Neural cell (in vitro differentiated cells): ENCODE results near the gene CIZ1. TPM values are rescaled to one million over a fixed set of nuclear protein-coding genes. Genes with fewer than 3 reads are reported as not detected.

ENCODE experiments used
- H2AFZ ChIP-seq: fragments of 200-600, 300-800 bp; sonication (generic), shearing (Covaris generic); 2 replicates; pipeline ENCODE4 v1.6.0; 2014; ENCODE audit warnings: low read depth, mild to moderate bottlenecking, antibody characterized with exemption, low read length, moderate library complexity
- H3F3A ChIP-seq: fragments of 200-600 bp; shearing (Covaris generic); 2 replicates; pipeline ENCODE4 v1.6.1; 2016; ENCODE audit warnings: mild to moderate bottlenecking, moderate library complexity, mixed read lengths, antibody characterized with exemption, low read length; ENCODE audit not compliant: insufficient read depth, poor library complexity, severe bottlenecking
- H3K27ac ChIP-seq: fragments of 200-600, 300-800 bp; sonication (generic), shearing (Covaris generic); 2 replicates; pipeline ENCODE4 v1.5.1; 2014; ENCODE audit warnings: mild to moderate bottlenecking, low read length, moderate library complexity
- H3K27me3 ChIP-seq: fragments of 300-800, 200-600 bp; sonication (generic), shearing (Covaris generic); 2 replicates; pipeline ENCODE4 v1.6.0; 2014; ENCODE audit warnings: mild to moderate bottlenecking, low read depth, low read length, moderate library complexity; ENCODE audit not compliant: insufficient read depth
- H3K36me3 ChIP-seq: fragments of 300-800, 200-600 bp; sonication (generic), shearing (Covaris generic); 2 replicates; pipeline ENCODE4 v1.5.1; 2014; ENCODE audit warnings: mild to moderate bottlenecking, antibody characterized with exemption, low read length, moderate library complexity; ENCODE audit not compliant: insufficient read depth
- H3K4me2 ChIP-seq: fragments of 300-800, 200-600 bp; sonication (generic), shearing (Covaris generic); 2 replicates; pipeline ENCODE4 v1.6.0; 2014; ENCODE audit warnings: mild to moderate bottlenecking, low read length
- H3K4me3 ChIP-seq: fragments of 300-800, 200-600 bp; sonication (generic), shearing (Covaris generic); 2 replicates; pipeline ENCODE4 v1.5.1; 2014; ENCODE audit warnings: mild to moderate bottlenecking, low read length, moderate library complexity
- H3K79me2 ChIP-seq: fragments of 200-600 bp; shearing (Covaris generic); replicated peaks from 2 replicates; pipeline ENCODE4 v1.6.0; 2014; ENCODE audit warnings: mild to moderate bottlenecking, low read length, moderate library complexity; ENCODE audit not compliant: insufficient read depth
- H3K9ac ChIP-seq: fragments of 300-800, 200-600 bp; sonication (generic), shearing (Covaris generic); 2 replicates; pipeline ENCODE4 v1.6.1; 2016; ENCODE audit warnings: mild to moderate bottlenecking, low read length, mixed read lengths
- H3K9me2 ChIP-seq: fragments of 200-600 bp; shearing (Covaris generic); 2 replicates; pipeline ENCODE4 v1.6.1; 2016; ENCODE audit warnings: mild to moderate bottlenecking, low read length, mixed read lengths; ENCODE audit not compliant: insufficient read depth
- H3K9me3 ChIP-seq: fragments of 200-600, 300-800 bp; sonication (generic), shearing (Covaris generic); 2 replicates; pipeline ENCODE4 v1.6.1; 2016; ENCODE audit warnings: mild to moderate bottlenecking, mixed run types, low read length, moderate library complexity, mixed read lengths
- H4K20me1 ChIP-seq: fragments of 200-600 bp; shearing (Covaris generic); 2 replicates; pipeline ENCODE4 v1.6.1; 2016; ENCODE audit warnings: mild to moderate bottlenecking, mixed run types; ENCODE audit not compliant: insufficient read depth
- EP300 ChIP-seq: fragments of 450-650 bp; conservative IDR thresholded peaks from 2 replicates; pipeline ENCODE4 v1.6.1; 2014; ENCODE audit warnings: antibody characterized with exemption, mild to moderate bottlenecking, moderate library complexity; ENCODE audit not compliant: poor library complexity, severe bottlenecking
- EZH2 ChIP-seq: fragments of 200-600, 300-800 bp; shearing (Covaris generic), sonication (generic); IDR thresholded peaks from 2 replicates; pipeline ENCODE4 v1.6.1; 2014; ENCODE audit warnings: antibody characterized with exemption, low read length, borderline replicate concordance, mild to moderate bottlenecking; ENCODE audit not compliant: insufficient read depth, poor library complexity, severe bottlenecking
- MXI1 ChIP-seq: fragments of 450-650 bp; conservative IDR thresholded peaks from 2 replicates; pipeline ENCODE4 v1.6.1; 2014; ENCODE audit warnings: antibody characterized with exemption, mild to moderate bottlenecking; ENCODE audit not compliant: poor library complexity, severe bottlenecking
- POLR2AphosphoS5 ChIP-seq: IDR thresholded peaks from 2 replicates; pipeline ENCODE4 v1.6.1; 2012
- RAD21 ChIP-seq: fragments of 450-650 bp; conservative IDR thresholded peaks from 2 replicates; pipeline ENCODE4 v1.6.1; 2014; ENCODE audit warnings: antibody characterized with exemption, mild to moderate bottlenecking, moderate library complexity
- SMC3 ChIP-seq: fragments of 450-650 bp; conservative IDR thresholded peaks from 2 replicates; pipeline ENCODE4 v1.6.1; 2014; ENCODE audit warnings: antibody characterized with exemption, mild to moderate bottlenecking, moderate library complexity; ENCODE audit not compliant: poor library complexity
- TAF1 ChIP-seq: IDR thresholded peaks from 2 replicates; pipeline ENCODE4 v1.6.1; 2012; ENCODE audit warnings: low read depth
- polyA plus RNA-seq: library from polyadenylated mRNA; depleted of rRNA; stranded (reverse); fragments of >200 nt; gene quantifications from 2 replicates; pipeline ENCODE4 v1.2.3, GENCODE V29; 2014
- TF ChIP-seq, protein P1 (sequence below): IDR thresholded peaks from 2 replicates; pipeline ENCODE4 v1.6.1; 2012; ENCODE audit warnings: borderline replicate concordance
- TF ChIP-seq, protein P2 (sequence below): fragments of 450-650 bp; IDR thresholded peaks from 2 replicates; pipeline ENCODE4 v1.5.1; 2014; ENCODE audit warnings: antibody characterized with exemption, mild to moderate bottlenecking, moderate library complexity; ENCODE audit not compliant: poor library complexity, severe bottlenecking

Gene CIZ1
- polyA plus RNA-seq, 1 donor from 2014 or later = 25.6 TPM

DNA sequence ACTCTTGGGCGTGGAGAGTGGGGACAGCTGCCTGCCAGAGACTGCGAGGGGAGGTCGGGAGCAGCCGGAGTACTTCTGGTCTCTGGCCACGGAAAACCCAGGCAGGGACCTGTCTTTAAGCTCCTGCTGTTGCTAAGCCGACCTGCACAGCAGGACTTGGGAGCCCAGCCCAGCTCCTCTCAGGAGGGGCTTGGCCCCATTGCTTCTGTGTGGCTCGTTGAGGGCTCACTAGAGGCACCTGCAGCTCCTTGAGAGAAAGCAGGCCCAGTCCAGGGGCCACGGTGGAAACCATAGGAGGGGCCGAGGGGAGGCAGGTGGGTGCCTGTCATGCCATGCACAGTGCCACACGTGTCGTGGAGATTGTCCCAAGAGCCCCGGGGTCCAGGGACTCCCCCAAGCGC is 45.4 kb downstream of the CIZ1 start:
- Histone ChIP-seq H3K27ac (no peak overlapping the region), H3F3A (no peaks in the 10 kb centered on the region), H4K20me1 (no peaks in the 10 kb centered on the region), H3K4me2 (no peak overlapping the region), H2AFZ (no peak overlapping the region), H3K4me3 (no peak overlapping the region), H3K79me2 (no peaks in the 10 kb centered on the region), H3K9me3 (no peaks in the 10 kb centered on the region), H3K9me2 (no peaks in the 10 kb centered on the region), H3K36me3 (no peaks in the 10 kb centered on the region), H3K9ac (no peak overlapping the region), H3K27me3 (no peaks in the 10 kb centered on the region)
- TF ChIP-seq, protein P1, sequence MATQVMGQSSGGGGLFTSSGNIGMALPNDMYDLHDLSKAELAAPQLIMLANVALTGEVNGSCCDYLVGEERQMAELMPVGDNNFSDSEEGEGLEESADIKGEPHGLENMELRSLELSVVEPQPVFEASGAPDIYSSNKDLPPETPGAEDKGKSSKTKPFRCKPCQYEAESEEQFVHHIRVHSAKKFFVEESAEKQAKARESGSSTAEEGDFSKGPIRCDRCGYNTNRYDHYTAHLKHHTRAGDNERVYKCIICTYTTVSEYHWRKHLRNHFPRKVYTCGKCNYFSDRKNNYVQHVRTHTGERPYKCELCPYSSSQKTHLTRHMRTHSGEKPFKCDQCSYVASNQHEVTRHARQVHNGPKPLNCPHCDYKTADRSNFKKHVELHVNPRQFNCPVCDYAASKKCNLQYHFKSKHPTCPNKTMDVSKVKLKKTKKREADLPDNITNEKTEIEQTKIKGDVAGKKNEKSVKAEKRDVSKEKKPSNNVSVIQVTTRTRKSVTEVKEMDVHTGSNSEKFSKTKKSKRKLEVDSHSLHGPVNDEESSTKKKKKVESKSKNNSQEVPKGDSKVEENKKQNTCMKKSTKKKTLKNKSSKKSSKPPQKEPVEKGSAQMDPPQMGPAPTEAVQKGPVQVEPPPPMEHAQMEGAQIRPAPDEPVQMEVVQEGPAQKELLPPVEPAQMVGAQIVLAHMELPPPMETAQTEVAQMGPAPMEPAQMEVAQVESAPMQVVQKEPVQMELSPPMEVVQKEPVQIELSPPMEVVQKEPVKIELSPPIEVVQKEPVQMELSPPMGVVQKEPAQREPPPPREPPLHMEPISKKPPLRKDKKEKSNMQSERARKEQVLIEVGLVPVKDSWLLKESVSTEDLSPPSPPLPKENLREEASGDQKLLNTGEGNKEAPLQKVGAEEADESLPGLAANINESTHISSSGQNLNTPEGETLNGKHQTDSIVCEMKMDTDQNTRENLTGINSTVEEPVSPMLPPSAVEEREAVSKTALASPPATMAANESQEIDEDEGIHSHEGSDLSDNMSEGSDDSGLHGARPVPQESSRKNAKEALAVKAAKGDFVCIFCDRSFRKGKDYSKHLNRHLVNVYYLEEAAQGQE = no peak
- TF ChIP-seq, protein P2, sequence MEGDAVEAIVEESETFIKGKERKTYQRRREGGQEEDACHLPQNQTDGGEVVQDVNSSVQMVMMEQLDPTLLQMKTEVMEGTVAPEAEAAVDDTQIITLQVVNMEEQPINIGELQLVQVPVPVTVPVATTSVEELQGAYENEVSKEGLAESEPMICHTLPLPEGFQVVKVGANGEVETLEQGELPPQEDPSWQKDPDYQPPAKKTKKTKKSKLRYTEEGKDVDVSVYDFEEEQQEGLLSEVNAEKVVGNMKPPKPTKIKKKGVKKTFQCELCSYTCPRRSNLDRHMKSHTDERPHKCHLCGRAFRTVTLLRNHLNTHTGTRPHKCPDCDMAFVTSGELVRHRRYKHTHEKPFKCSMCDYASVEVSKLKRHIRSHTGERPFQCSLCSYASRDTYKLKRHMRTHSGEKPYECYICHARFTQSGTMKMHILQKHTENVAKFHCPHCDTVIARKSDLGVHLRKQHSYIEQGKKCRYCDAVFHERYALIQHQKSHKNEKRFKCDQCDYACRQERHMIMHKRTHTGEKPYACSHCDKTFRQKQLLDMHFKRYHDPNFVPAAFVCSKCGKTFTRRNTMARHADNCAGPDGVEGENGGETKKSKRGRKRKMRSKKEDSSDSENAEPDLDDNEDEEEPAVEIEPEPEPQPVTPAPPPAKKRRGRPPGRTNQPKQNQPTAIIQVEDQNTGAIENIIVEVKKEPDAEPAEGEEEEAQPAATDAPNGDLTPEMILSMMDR = no peak
- TF ChIP-seq TAF1 (no peak), EZH2 (no peak), POLR2AphosphoS5 (no peak), RAD21 (no peak), SMC3 (no peak)

DNA sequence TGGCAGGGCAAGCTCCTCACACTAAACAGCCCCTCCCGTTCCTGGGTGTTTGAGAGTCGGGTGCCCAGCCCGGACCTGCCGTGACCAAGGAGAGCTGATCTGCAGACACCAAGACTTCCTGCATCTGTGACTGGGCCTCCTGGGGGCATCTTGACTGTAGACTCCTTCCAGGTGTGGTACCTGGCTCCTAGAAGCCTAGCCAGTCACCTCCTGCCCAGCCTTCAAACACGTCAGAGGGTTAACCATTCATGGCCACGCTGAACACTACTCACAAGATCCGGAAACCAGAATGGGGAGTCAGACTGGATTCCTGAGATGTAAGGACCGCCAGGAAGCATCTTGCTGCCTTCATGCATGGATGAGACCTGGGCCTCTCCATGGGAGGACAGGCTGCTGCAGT is 45.8 kb downstream of the CIZ1 start:
- H2AFZ ChIP-seq = no peak overlapping the region
- H3K4me2 ChIP-seq = no peak overlapping the region
- H3K9me3 ChIP-seq = no peaks in the 10 kb centered on the region
- H3K27ac ChIP-seq = no peak overlapping the region
- H3K4me3 ChIP-seq = no peak overlapping the region
- no peaks in the 10 kb centered on the region for H3K9me2 ChIP-seq
- H3K79me2 ChIP-seq = no peaks in the 10 kb centered on the region
- no peaks in the 10 kb centered on the region for H3K36me3 ChIP-seq
- H3F3A ChIP-seq = no peaks in the 10 kb centered on the region
- H4K20me1 ChIP-seq = no peaks in the 10 kb centered on the region
- H3K27me3 ChIP-seq = no peaks in the 10 kb centered on the region
- no peak overlapping the region for H3K9ac ChIP-seq
- TF ChIP-seq EP300 (no peak), TAF1 (no peak), POLR2AphosphoS5 (no peak), EZH2 (no peak), MXI1 (no peak), RAD21 (no peak), SMC3 (no peak)
- TF ChIP-seq, protein P1 = no peak
- TF ChIP-seq, protein P2 = no peak
